ENCODE results near the gene EIF3I.

DNA sequence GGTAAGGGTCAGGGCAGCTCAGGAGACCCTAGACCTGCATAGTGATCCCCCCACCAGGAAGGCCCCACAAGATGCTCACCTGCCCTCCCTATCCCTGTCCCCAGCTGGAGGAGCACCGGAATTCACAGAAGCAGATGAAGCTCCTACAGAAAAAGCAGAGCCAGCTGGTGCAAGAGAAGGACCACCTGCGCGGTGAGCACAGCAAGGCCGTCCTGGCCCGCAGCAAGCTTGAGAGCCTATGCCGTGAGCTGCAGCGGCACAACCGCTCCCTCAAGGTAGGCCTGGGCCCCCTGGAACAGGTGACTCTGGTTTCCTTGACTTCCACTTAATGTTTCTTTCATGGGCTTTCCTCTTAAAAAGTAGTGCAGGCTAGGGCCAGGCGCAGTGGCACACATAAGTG lies 34.4 kb upstream of the EIF3I start:
- TF ChIP-seq POLR2AphosphoS5 (IDR thresholded peaks at IDR 0.05) (no peak), POLR2A (IDR thresholded peaks at IDR 0.05) (no peak), EP300 (IDR thresholded peaks at IDR 0.05) (no peak)
- TF ChIP-seq, protein P1, sequence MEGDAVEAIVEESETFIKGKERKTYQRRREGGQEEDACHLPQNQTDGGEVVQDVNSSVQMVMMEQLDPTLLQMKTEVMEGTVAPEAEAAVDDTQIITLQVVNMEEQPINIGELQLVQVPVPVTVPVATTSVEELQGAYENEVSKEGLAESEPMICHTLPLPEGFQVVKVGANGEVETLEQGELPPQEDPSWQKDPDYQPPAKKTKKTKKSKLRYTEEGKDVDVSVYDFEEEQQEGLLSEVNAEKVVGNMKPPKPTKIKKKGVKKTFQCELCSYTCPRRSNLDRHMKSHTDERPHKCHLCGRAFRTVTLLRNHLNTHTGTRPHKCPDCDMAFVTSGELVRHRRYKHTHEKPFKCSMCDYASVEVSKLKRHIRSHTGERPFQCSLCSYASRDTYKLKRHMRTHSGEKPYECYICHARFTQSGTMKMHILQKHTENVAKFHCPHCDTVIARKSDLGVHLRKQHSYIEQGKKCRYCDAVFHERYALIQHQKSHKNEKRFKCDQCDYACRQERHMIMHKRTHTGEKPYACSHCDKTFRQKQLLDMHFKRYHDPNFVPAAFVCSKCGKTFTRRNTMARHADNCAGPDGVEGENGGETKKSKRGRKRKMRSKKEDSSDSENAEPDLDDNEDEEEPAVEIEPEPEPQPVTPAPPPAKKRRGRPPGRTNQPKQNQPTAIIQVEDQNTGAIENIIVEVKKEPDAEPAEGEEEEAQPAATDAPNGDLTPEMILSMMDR (IDR thresholded peaks at IDR 0.05) = no peak
